Colonic mucosa (tissue), 4 donors: ENCODE results near the gene ERCC6. TPM values are rescaled to one million over a fixed set of nuclear protein-coding genes. Genes with fewer than 3 reads are reported as not detected.

Experiments
- DNase-seq: peaks from one replicate; pipeline ENCODE4 v3.0.0-alpha.2; 2020
- H3K27ac ChIP-seq: fragments of 200-600 bp; one replicate; pipeline ENCODE4 v1.8.0; 2021
- H3K27me3 ChIP-seq: fragments of 200-600 bp; one replicate; pipeline ENCODE4 v1.8.0; 2021
- H3K36me3 ChIP-seq: fragments of 200-600 bp; one replicate; pipeline ENCODE4 v1.8.0; 2021
- H3K4me1 ChIP-seq: fragments of 200-600 bp; one replicate; pipeline ENCODE4 v1.8.0; 2021; ENCODE audit warnings: mild to moderate bottlenecking
- H3K4me3 ChIP-seq: fragments of 200-600 bp; one replicate; pipeline ENCODE4 v1.8.0; 2021
- H3K9ac ChIP-seq, 2 donors: one replicate each; pipeline ENCODE4 v1.7.0; 2013; ENCODE audit warnings: control low read depth in 2 of 2, low read depth in 2 of 2, low read length in 2 of 2
- H3K9me3 ChIP-seq: fragments of 200-600 bp; one replicate; pipeline ENCODE4 v1.8.0; 2021
- CTCF ChIP-seq: fragments of 200-600 bp; IDR thresholded peaks from one replicate; pipeline ENCODE4 v1.8.0; 2022; ENCODE audit warnings: antibody characterized with exemption, mild to moderate bottlenecking
- intact Hi-C: fragments of 100-400 bp; cut with DNase I; formaldehyde crosslinking; loops from one replicate; pipeline ENCODE4 v1.14.1; 2022
- total RNA-seq, 2 donors: library from RNA; stranded (reverse); fragmentation: NEBNext Ultra II Directional in 1 of 2; extraction: Animal tissue kit (Norgen Biotek cat#: 25700) in 1 of 2; gene quantifications; one replicate each; pipeline ENCODE4 v1.2.1, GENCODE V29; 2021
- donor health status: healthy.
- donor health status: DM: no; HTN: no; CAD: no.
- donor health status: DM: no; HTN: no; CAD: no.

ERCC6 gene
- total RNA-seq, 2 donors from 2014 or later: 16.4 to 18.0 TPM

GRCh38 chr10:49527061-49527460 lies 11.9 kb downstream of the ERCC6 start:
- intact Hi-C loops: no loop called here

GRCh38 chr10:49526619-49527018 lies 12.3 kb downstream of the ERCC6 start:
- H3K9me3 ChIP-seq: no peaks in the 10 kb centered on the region
- H3K4me3 ChIP-seq: no peak overlapping the region
- no peak overlapping the region for H3K27ac ChIP-seq
- no peak for TF ChIP-seq CTCF
- no peak overlapping the region for H3K9ac ChIP-seq
- peaks cover 12% of the 10 kb centered on the region for H3K36me3 ChIP-seq
- no peaks in the 10 kb centered on the region for H3K4me1 ChIP-seq
- intact Hi-C loops: no loop called here
- H3K27me3 ChIP-seq: no peaks in the 10 kb centered on the region
- no peak for DNase-seq

More at GRCh38 chr10:49527061-49527460, 11.9 kb downstream of the ERCC6 start:
- no peak for TF ChIP-seq CTCF
- Histone ChIP-seq H3K27ac (no peak overlapping the region), H3K4me3 (no peak overlapping the region), H3K27me3 (no peaks in the 10 kb centered on the region), H3K9me3 (no peaks in the 10 kb centered on the region), H3K9ac (no peak overlapping the region), H3K36me3 (peaks cover 12% of the 10 kb centered on the region), H3K4me1 (no peaks in the 10 kb centered on the region)
- DNase-seq: no peak

GRCh38 chr10:49524496-49524895 lies 14.4 kb downstream of the ERCC6 start:
- intact Hi-C loops: no loop called here
- peaks cover 6% of the 10 kb centered on the region for H3K36me3 ChIP-seq
- no peaks in the 10 kb centered on the region for H3K4me1 ChIP-seq
- H3K27me3 ChIP-seq: no peaks in the 10 kb centered on the region
- H3K4me3 ChIP-seq: no peak overlapping the region
- no peak overlapping the region for H3K27ac ChIP-seq
- no peaks in the 10 kb centered on the region for H3K9me3 ChIP-seq
- TF ChIP-seq CTCF: no peak
- no peak for DNase-seq
- H3K9ac ChIP-seq: no peak overlapping the region

GRCh38 chr10:49523301-49523700 lies 15.6 kb downstream of the ERCC6 start:
- H3K9me3 ChIP-seq: no peaks in the 10 kb centered on the region
- intact Hi-C loops: no loop called here
- no peak overlapping the region for H3K9ac ChIP-seq

GRCh38 chr10:49521062-49521461 lies 17.9 kb downstream of the ERCC6 start:
- intact Hi-C loops: no loop called here
- H3K4me3 ChIP-seq: no peak overlapping the region
- no peak for TF ChIP-seq CTCF
- no peak for DNase-seq
- peaks cover 6% of the 10 kb centered on the region for H3K36me3 ChIP-seq
- H3K4me1 ChIP-seq: no peaks in the 10 kb centered on the region
- H3K27ac ChIP-seq: no peak overlapping the region
- H3K27me3 ChIP-seq: no peaks in the 10 kb centered on the region
- no peak overlapping the region for H3K9ac ChIP-seq
- H3K9me3 ChIP-seq: no peaks in the 10 kb centered on the region

More at GRCh38 chr10:49523301-49523700, 15.6 kb downstream of the ERCC6 start:
- peaks cover 6% of the 10 kb centered on the region for H3K36me3 ChIP-seq
- no peaks in the 10 kb centered on the region for H3K27me3 ChIP-seq
- H3K27ac ChIP-seq: no peak overlapping the region
- no peak for DNase-seq
- no peak overlapping the region for H3K4me3 ChIP-seq
- no peak for TF ChIP-seq CTCF
- H3K4me1 ChIP-seq: no peaks in the 10 kb centered on the region
